Thyroid gland (tissue), 4 donors: ENCODE measurements around the gene SLC9A7.

Source experiments
- POLR2A ChIP-seq, 2 donors: fragments of 450-650 bp; IDR thresholded peaks; one replicate each; pipeline ENCODE4 v1.6.1; 2017; ENCODE audit warnings: antibody characterized with exemption in 2 of 2, mild to moderate bottlenecking in 2 of 2, moderate library complexity in 1 of 2
- TF ChIP-seq, protein P1 (sequence below), 6 experiments: fragments of 200-600 bp in 3 of 6; fragments of 450-650 bp in 3 of 6; sonication (generic) in 3 of 6; IDR thresholded peaks; one replicate each; pipeline ENCODE4 v1.5.1; 2016 to 2019; ENCODE audit warnings: antibody characterized with exemption in 6 of 6, mild to moderate bottlenecking in 2 of 6, inconsistent platforms in 1 of 6, moderate library complexity in 1 of 6

DNA sequence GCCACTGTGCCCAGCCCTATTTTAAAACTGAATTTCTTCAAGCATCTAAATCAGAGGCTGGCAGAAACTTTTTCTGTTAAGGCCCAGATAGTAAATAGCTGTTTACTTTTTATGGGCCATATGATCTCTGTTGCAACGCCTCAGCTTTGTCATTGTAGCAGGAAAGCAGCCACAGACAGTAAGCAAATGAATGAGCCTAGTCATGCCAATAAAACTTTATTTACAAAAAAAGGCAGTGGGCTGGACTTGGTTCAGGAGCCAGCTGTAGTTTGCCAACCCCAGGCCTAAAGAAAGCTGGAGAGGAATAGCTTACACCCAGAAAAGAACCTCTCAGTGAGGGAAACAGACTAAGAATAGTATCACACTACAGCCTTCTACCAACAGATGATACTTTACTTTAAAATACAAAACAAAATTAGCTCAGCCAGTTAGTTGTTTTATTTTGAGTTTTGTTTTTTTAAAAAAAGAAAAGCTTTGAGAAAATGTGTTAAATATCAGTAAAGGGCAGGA is 159.8 kb downstream of the SLC9A7 start:
- TF ChIP-seq, protein P1, sequence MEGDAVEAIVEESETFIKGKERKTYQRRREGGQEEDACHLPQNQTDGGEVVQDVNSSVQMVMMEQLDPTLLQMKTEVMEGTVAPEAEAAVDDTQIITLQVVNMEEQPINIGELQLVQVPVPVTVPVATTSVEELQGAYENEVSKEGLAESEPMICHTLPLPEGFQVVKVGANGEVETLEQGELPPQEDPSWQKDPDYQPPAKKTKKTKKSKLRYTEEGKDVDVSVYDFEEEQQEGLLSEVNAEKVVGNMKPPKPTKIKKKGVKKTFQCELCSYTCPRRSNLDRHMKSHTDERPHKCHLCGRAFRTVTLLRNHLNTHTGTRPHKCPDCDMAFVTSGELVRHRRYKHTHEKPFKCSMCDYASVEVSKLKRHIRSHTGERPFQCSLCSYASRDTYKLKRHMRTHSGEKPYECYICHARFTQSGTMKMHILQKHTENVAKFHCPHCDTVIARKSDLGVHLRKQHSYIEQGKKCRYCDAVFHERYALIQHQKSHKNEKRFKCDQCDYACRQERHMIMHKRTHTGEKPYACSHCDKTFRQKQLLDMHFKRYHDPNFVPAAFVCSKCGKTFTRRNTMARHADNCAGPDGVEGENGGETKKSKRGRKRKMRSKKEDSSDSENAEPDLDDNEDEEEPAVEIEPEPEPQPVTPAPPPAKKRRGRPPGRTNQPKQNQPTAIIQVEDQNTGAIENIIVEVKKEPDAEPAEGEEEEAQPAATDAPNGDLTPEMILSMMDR (IDR thresholded peaks at IDR 0.05): no peak
- TF ChIP-seq POLR2A (IDR thresholded peaks at IDR 0.05): no peak
